Fibroblast of the aortic adventitia (primary cell): ENCODE results near the gene CORO7. TPM values are rescaled to one million over a fixed set of nuclear protein-coding genes. Genes with fewer than 3 reads are reported as not detected.

Source experiments
- DNase-seq: peaks from one replicate; pipeline ENCODE4 v3.0.0-alpha.2; 2010; ENCODE audit warnings: low read depth
- H3K4me3 ChIP-seq: 2 replicates; pipeline ENCODE4 v1.5.1; 2011; ENCODE audit warnings: low read depth, mild to moderate bottlenecking, control low read depth, low read length, moderate library complexity
- total RNA-seq: library from RNA; depleted of rRNA; stranded (reverse); fragments of >200 nt; gene quantifications from 2 replicates; pipeline ENCODE4 v1.2.3, GENCODE V29; 2012; ENCODE audit warnings: low replicate concordance
- TF ChIP-seq, protein P1 (sequence below): IDR thresholded peaks from 2 replicates; pipeline ENCODE4 v1.5.1; 2011; ENCODE audit warnings: mild to moderate bottlenecking, low read length, control low read depth, inconsistent platforms; ENCODE audit not compliant: insufficient read depth

Gene CORO7
- total RNA-seq, 1 donor, result 16.7 TPM

GRCh38 chr16:4437366-4437765 is 21.0 kb upstream of the CORO7 start:
- TF ChIP-seq, protein P1, sequence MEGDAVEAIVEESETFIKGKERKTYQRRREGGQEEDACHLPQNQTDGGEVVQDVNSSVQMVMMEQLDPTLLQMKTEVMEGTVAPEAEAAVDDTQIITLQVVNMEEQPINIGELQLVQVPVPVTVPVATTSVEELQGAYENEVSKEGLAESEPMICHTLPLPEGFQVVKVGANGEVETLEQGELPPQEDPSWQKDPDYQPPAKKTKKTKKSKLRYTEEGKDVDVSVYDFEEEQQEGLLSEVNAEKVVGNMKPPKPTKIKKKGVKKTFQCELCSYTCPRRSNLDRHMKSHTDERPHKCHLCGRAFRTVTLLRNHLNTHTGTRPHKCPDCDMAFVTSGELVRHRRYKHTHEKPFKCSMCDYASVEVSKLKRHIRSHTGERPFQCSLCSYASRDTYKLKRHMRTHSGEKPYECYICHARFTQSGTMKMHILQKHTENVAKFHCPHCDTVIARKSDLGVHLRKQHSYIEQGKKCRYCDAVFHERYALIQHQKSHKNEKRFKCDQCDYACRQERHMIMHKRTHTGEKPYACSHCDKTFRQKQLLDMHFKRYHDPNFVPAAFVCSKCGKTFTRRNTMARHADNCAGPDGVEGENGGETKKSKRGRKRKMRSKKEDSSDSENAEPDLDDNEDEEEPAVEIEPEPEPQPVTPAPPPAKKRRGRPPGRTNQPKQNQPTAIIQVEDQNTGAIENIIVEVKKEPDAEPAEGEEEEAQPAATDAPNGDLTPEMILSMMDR, result no peak
- no peak for DNase-seq
- H3K4me3 ChIP-seq, result no peak overlapping the region

- no peak overlapping the region for H3K4me3 ChIP-seq
- TF ChIP-seq, protein P1, result no peak
- peak; percentile 21 for DNase-seq
These were observed 19.1 kb upstream of the CORO7 start for GRCh38 chr16:4435337-4436067.

DNA sequence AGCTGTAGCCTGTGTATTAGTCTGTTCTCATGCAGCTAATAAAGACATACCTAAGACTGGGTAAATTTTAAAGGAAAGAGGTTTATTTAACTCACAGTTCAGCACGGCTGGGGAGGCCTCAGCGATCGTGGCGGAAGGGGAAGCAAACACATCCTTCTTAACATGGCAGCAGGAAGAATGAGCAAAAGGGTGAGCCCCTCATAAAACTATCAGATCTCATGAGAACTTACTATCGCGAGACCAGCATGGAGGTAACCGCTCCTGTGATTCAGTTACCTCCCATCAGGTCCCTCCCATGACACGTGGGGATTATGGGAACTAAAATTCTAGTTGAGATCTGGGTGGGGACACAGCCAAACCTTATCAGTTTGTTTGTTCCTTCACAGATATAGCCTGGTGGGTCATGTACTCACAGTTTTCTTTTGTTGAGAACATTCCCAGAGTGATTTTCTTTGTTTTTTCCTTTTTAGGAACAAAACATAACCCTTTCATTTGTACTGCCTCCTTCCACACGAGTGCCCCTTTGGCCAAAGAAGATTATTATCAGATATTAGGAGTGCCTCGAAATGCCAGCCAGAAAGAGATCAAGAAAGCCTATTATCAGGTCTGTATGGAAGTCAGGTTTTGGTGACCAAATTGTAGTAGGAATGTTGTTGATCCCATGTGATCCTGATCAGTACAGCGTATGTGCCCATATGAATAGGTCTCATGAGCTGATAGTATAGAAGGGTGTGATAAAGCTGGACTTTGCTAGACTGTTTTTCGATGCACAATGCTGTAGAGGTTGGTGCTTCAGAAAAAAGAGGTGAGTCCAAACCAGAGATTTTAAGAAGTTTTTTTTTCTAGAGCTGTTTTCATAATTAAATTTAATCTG is 17.8 kb upstream of the CORO7 start:
- no peak overlapping the region for H3K4me3 ChIP-seq
- TF ChIP-seq, protein P1, result no peak
- DNase-seq, result no peak

DNA sequence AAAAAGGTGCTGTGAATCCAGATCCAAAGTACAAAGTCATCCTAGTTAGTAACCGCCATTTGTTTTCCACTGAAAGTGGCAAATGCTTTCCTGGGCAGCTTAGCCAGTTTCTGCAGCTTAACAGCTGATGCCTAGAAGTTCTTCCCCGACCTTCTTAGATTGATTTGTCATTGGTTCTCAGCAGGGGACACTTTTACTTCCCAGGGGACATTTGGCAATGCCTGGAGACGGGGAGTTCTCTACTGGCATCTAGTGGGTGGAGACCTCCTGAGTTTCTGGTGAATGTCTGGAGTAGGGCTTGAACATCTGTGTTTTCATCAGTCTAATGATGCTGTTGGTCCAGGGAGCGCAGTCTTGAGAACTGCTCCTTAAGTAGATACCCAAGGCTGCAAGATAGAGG is 16.8 kb upstream of the CORO7 start:
- no peak overlapping the region for H3K4me3 ChIP-seq
- TF ChIP-seq, protein P1, result no peak
- DNase-seq, result no peak

GRCh38 chr16:4431023-4431422 is 14.6 kb upstream of the CORO7 start:
- no peak for DNase-seq
- TF ChIP-seq, protein P1, result no peak
- no peak overlapping the region for H3K4me3 ChIP-seq

GRCh38 chr16:4428500-4428899 is 12.1 kb upstream of the CORO7 start:
- no peak for DNase-seq
- TF ChIP-seq, protein P1, result no peak
- no peak overlapping the region for H3K4me3 ChIP-seq
